Measurements from ENCODE around the gene DPP4.

DPP4 gene

GRCh38 chr2:162075689-162076132, 1.7 kb upstream of the DPP4 start:
- Histone ChIP-seq H3K9me3 (replicated peaks in 1 of 2; ENCODE audit: control insufficient read depth in 2 of 2, insufficient read depth in 1 of 2, low read depth in 1 of 2, low read length in 2 of 2) (peaks cover 0 to 13% of the 10 kb centered on the region in 2 donors), H3K27ac (replicated peaks; ENCODE audit: low read length) (no peak overlapping the region), H3K18ac (ENCODE audit: low read length) (no peak overlapping the region), H3K14ac (ENCODE audit: low read length) (no peak overlapping the region), H2BK5ac (ENCODE audit: low read length) (no peak overlapping the region), H3K27me3 (ENCODE audit: control insufficient read depth in 3 of 3, insufficient read depth in 3 of 3, low read depth in 1 of 3, low read length in 3 of 3) (peaks cover 3 to 40% (median 9%) of the 10 kb centered on the region in 3 experiments), H2AFZ (ENCODE audit: low read length) (no peak overlapping the region), H2BK15ac (ENCODE audit: low read length) (no peak overlapping the region), H3K4me3 (ENCODE audit: low read length in 2 of 2) (no peak overlapping the region), H3K23ac (ENCODE audit: low read depth, low read length, poor library complexity) (no peak overlapping the region), H3K4me2 (ENCODE audit: insufficient read depth, low read length, poor library complexity, severe bottlenecking) (no peak overlapping the region), H3K36me3 (replicated peaks in 1 of 2; ENCODE audit: control insufficient read depth in 2 of 2, insufficient read depth in 2 of 2, low read length in 2 of 2) (no peaks in the 10 kb centered on the region), H3K79me1 (ENCODE audit: low read depth, low read length) (no peaks in the 10 kb centered on the region), H2AK5ac (ENCODE audit: low read depth, low read length) (no peak overlapping the region), H3K4me1 (ENCODE audit: control insufficient read depth in 2 of 2, insufficient read depth in 1 of 2, low read depth in 1 of 2, low read length in 2 of 2) (peaks cover 3 to 15% of the 10 kb centered on the region in 2 donors), H4K8ac (ENCODE audit: low read depth, low read length) (no peak overlapping the region), H4K91ac (ENCODE audit: low read depth, low read length, poor library complexity) (no peak overlapping the region), H3K4ac (ENCODE audit: low read length) (no peak overlapping the region), H2BK120ac (ENCODE audit: low read depth, low read length) (no peak overlapping the region), H3K9ac (ENCODE audit: low read depth, low read length, poor library complexity) (no peak overlapping the region), H2BK12ac (ENCODE audit: low read length) (no peak overlapping the region)
- WGBS, 2 donors (ENCODE audit: extremely low coverage in 2 of 2, insufficient read length in 2 of 2, insufficient replicate concordance in 1 of 2), result no CpG with 5 or more reads among the region's 2 CpGs
- DNase-seq (ENCODE audit: low spot score), result no peak

DNA sequence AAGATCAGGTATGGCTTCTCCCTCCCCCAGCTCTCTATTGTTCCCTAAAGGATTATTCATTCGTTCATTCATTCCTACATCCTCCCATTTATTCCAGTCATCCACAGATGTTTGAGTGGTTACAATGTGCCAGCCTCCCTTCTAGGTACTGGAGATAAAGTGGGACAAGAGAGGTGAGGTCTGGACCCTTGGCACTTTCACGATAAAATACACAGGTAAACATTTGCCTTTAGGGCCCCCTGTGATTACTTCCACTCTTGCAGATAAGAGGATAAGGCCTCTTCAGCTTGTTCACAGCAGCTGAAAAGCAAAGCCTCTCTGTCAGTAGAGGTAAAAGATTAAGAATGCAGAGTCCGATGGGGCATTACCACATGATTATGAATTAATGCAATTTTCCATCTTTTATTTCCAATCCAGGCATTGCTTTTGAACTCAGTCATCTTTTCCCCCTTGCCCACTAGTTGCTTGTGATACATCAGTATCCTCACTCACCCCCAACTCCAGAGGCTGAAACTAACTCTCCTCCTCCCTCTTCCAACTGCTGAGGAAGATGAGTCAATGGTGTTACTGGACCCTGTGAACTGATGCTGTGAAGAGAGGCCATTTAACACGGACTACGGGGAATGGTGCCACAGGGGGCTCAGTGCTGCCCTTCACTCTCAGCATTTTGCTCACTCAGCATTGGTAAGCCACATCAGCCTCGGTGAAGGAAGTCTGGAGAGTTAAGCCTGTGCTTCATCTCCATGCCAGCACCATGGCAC, 1.1 kb upstream of the DPP4 start:
- H3K27ac ChIP-seq (replicated peaks; ENCODE audit: low read length), result no peak overlapping the region
- no peak overlapping the region for H4K8ac ChIP-seq (ENCODE audit: low read depth, low read length)
- no peak for DNase-seq (ENCODE audit: low spot score)

GRCh38 chr2:162074632-162074895, 549 bp upstream of the DPP4 start:
- H2BK5ac ChIP-seq (ENCODE audit: low read length), result no peak overlapping the region
- H3K14ac ChIP-seq (ENCODE audit: low read length), result no peak overlapping the region
- H4K91ac ChIP-seq (ENCODE audit: low read depth, low read length, poor library complexity), result no peak overlapping the region
- H3K4me1 ChIP-seq (ENCODE audit: control insufficient read depth in 2 of 2, insufficient read depth in 1 of 2, low read depth in 1 of 2, low read length in 2 of 2), result peaks cover 3 to 15% of the 10 kb centered on the region in 2 donors
- H2BK120ac ChIP-seq (ENCODE audit: low read depth, low read length), result no peak overlapping the region
- no peak overlapping the region for H2BK15ac ChIP-seq (ENCODE audit: low read length)
- H3K36me3 ChIP-seq (replicated peaks in 1 of 2; ENCODE audit: control insufficient read depth in 2 of 2, insufficient read depth in 2 of 2, low read length in 2 of 2), result no peaks in the 10 kb centered on the region
- no peak overlapping the region for H4K8ac ChIP-seq (ENCODE audit: low read depth, low read length)
- peak overlapping the region; percentile 90 for H3K4me2 ChIP-seq (ENCODE audit: insufficient read depth, low read length, poor library complexity, severe bottlenecking)
- H3K18ac ChIP-seq (ENCODE audit: low read length), result no peak overlapping the region
- H2BK12ac ChIP-seq (ENCODE audit: low read length), result no peak overlapping the region
- H2AFZ ChIP-seq (ENCODE audit: low read length), result peak overlapping the region; percentile 92
- H3K79me1 ChIP-seq (ENCODE audit: low read depth, low read length), result no peaks in the 10 kb centered on the region
- peaks cover 3 to 40% (median 9%) of the 10 kb centered on the region in 3 experiments for H3K27me3 ChIP-seq (ENCODE audit: control insufficient read depth in 3 of 3, insufficient read depth in 3 of 3, low read depth in 1 of 3, low read length in 3 of 3)
- H3K27ac ChIP-seq (replicated peaks; ENCODE audit: low read length), result no peak overlapping the region
- no peak overlapping the region for H3K4ac ChIP-seq (ENCODE audit: low read length)
- H3K9ac ChIP-seq (ENCODE audit: low read depth, low read length, poor library complexity), result no peak overlapping the region
- no peak overlapping the region for H2AK5ac ChIP-seq (ENCODE audit: low read depth, low read length)
- no CpG with 5 or more reads among the region's 2 CpGs for WGBS, 2 donors (ENCODE audit: extremely low coverage in 2 of 2, insufficient read length in 2 of 2, insufficient replicate concordance in 1 of 2)
- H3K9me3 ChIP-seq (replicated peaks in 1 of 2; ENCODE audit: control insufficient read depth in 2 of 2, insufficient read depth in 1 of 2, low read depth in 1 of 2, low read length in 2 of 2), result peaks cover 0 to 13% of the 10 kb centered on the region in 2 donors
- H3K23ac ChIP-seq (ENCODE audit: low read depth, low read length, poor library complexity), result no peak overlapping the region
- H3K4me3 ChIP-seq (ENCODE audit: low read length in 2 of 2), result peak overlapping the region in 1 of 2 donors; percentile 35
- DNase-seq (ENCODE audit: low spot score), result no peak

More for the DNA sequence above, 1.1 kb upstream of the DPP4 start:
- Histone ChIP-seq H3K4ac (ENCODE audit: low read length) (no peak overlapping the region), H3K36me3 (replicated peaks in 1 of 2; ENCODE audit: control insufficient read depth in 2 of 2, insufficient read depth in 2 of 2, low read length in 2 of 2) (no peaks in the 10 kb centered on the region), H4K91ac (ENCODE audit: low read depth, low read length, poor library complexity) (no peak overlapping the region), H3K27me3 (ENCODE audit: control insufficient read depth in 3 of 3, insufficient read depth in 3 of 3, low read depth in 1 of 3, low read length in 3 of 3) (peaks cover 3 to 40% (median 9%) of the 10 kb centered on the region in 3 experiments), H3K4me3 (ENCODE audit: low read length in 2 of 2) (no peak overlapping the region), H3K79me1 (ENCODE audit: low read depth, low read length) (no peaks in the 10 kb centered on the region), H2BK12ac (ENCODE audit: low read length) (no peak overlapping the region), H3K9me3 (replicated peaks in 1 of 2; ENCODE audit: control insufficient read depth in 2 of 2, insufficient read depth in 1 of 2, low read depth in 1 of 2, low read length in 2 of 2) (peaks cover 0 to 13% of the 10 kb centered on the region in 2 donors), H3K18ac (ENCODE audit: low read length) (no peak overlapping the region), H2BK15ac (ENCODE audit: low read length) (no peak overlapping the region), H2BK5ac (ENCODE audit: low read length) (no peak overlapping the region), H2BK120ac (ENCODE audit: low read depth, low read length) (no peak overlapping the region), H3K23ac (ENCODE audit: low read depth, low read length, poor library complexity) (no peak overlapping the region), H2AK5ac (ENCODE audit: low read depth, low read length) (no peak overlapping the region), H2AFZ (ENCODE audit: low read length) (no peak overlapping the region), H3K14ac (ENCODE audit: low read length) (no peak overlapping the region), H3K9ac (ENCODE audit: low read depth, low read length, poor library complexity) (no peak overlapping the region), H3K4me1 (ENCODE audit: control insufficient read depth in 2 of 2, insufficient read depth in 1 of 2, low read depth in 1 of 2, low read length in 2 of 2) (peaks cover 3 to 15% of the 10 kb centered on the region in 2 donors), H3K4me2 (ENCODE audit: insufficient read depth, low read length, poor library complexity, severe bottlenecking) (no peak overlapping the region)
- WGBS, 2 donors (ENCODE audit: extremely low coverage in 2 of 2, insufficient read length in 2 of 2, insufficient replicate concordance in 1 of 2), result no CpG with 5 or more reads among the region's 6 CpGs

DNA sequence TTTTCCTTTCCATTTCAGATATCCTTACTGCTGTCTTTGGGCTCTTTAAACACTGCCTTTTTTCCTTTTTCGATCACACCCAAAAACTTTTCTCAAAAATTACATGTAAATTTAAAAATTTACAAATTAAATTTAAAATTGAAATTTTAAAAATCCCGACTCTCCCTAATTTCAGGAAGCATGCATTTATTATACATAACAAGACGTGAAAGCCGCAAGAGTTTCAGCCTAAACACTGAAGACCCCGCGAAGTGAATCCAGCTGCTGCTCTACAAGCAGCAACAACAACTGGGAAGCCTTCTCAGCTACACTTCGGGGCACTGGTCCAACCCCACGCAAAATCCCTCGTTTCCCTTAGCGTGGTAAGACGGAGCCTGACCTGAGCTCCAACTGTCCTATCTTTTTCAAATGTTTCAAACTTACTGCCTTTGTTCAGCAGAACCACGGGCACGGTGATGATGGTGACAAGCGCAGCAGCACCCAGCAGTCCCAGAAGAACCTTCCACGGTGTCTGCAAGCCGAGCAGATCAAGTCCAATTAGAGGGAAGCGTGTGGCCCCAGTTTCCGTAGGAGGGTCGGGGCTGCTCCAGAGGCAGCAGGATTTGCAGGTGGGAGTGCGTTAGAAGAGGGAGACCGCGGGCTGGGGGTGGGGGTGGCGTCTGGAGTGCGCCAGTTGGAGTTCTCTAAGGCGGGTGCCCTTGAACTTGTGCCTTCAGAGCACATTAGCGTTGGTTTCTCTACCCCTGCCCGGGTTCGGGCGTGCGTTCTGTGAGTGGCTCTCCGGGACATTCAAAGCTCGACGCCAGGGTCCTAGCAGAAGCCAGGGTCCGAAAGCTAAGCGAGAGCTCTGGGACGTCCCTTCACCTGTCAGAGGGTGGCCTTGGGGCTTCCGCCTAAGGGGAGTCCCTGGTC, 783 bp downstream of the DPP4 start:
- H3K23ac ChIP-seq (ENCODE audit: low read depth, low read length, poor library complexity), result no peak overlapping the region
- no peak for DNase-seq (ENCODE audit: low spot score)
- H3K4me1 ChIP-seq (ENCODE audit: control insufficient read depth in 2 of 2, insufficient read depth in 1 of 2, low read depth in 1 of 2, low read length in 2 of 2), result peaks cover 5 to 18% of the 10 kb centered on the region in 2 donors
- H4K91ac ChIP-seq (ENCODE audit: low read depth, low read length, poor library complexity), result no peak overlapping the region
- no peak overlapping the region for H3K9ac ChIP-seq (ENCODE audit: low read depth, low read length, poor library complexity)
- peak overlapping the region; percentile 92 for H2AFZ ChIP-seq (ENCODE audit: low read length)
- peak overlapping the region; percentile 69 for H3K18ac ChIP-seq (ENCODE audit: low read length)
- H2BK120ac ChIP-seq (ENCODE audit: low read depth, low read length), result peak overlapping the region; percentile 29
- H3K27ac ChIP-seq (replicated peaks; ENCODE audit: low read length), result no peak overlapping the region
- H2BK12ac ChIP-seq (ENCODE audit: low read length), result no peak overlapping the region
- peak overlapping the region; percentile 90 for H3K4me2 ChIP-seq (ENCODE audit: insufficient read depth, low read length, poor library complexity, severe bottlenecking)
- no peak overlapping the region for H3K14ac ChIP-seq (ENCODE audit: low read length)
- H3K36me3 ChIP-seq (replicated peaks in 1 of 2; ENCODE audit: control insufficient read depth in 2 of 2, insufficient read depth in 2 of 2, low read length in 2 of 2), result no peaks in the 10 kb centered on the region
- no peak overlapping the region for H4K8ac ChIP-seq (ENCODE audit: low read depth, low read length)
- H3K27me3 ChIP-seq (ENCODE audit: control insufficient read depth in 3 of 3, insufficient read depth in 3 of 3, low read depth in 1 of 3, low read length in 3 of 3), result peaks cover 3 to 40% (median 9%) of the 10 kb centered on the region in 3 experiments
- H3K4me3 ChIP-seq (ENCODE audit: low read length in 2 of 2), result peak overlapping the region; percentile 35 to 86
- no peaks in the 10 kb centered on the region for H3K79me1 ChIP-seq (ENCODE audit: low read depth, low read length)
- 100% methylated on average over 2 of the region's 37 CpGs; no CpG with 5 or more reads in 1 of the 2 donors for WGBS, 2 donors (ENCODE audit: extremely low coverage in 2 of 2, insufficient read length in 2 of 2, insufficient replicate concordance in 1 of 2)
- no peak overlapping the region for H2BK15ac ChIP-seq (ENCODE audit: low read length)
- H2AK5ac ChIP-seq (ENCODE audit: low read depth, low read length), result peak overlapping the region; percentile 68
- H3K4ac ChIP-seq (ENCODE audit: low read length), result no peak overlapping the region
- H2BK5ac ChIP-seq (ENCODE audit: low read length), result no peak overlapping the region
- H3K9me3 ChIP-seq (replicated peaks in 1 of 2; ENCODE audit: control insufficient read depth in 2 of 2, insufficient read depth in 1 of 2, low read depth in 1 of 2, low read length in 2 of 2), result peaks cover 0 to 7% of the 10 kb centered on the region in 2 donors
